ENCODE data around the gene RGL1.

The RGL1 gene

DNA sequence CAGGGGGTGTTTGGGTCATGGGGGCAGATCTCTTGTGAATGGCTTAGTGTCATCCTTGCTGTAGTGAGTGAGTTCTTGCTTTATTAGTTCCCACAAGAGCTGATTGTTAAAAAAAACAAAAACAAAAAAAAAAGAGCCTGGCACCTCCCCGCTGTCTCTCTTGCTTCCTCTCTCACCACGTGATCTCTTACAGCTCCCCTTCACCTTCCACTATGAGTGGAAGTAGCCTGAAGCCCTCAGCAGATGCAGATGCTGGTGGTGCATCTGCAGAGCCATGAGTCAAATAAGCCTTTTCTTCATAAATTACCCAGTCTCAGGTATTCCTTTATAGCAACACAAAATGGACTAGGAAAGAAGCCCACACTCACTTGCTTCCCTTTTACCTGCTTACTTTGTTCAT, 17.2 kb upstream of the RGL1 start:
- DNase-seq = no peak

DNA sequence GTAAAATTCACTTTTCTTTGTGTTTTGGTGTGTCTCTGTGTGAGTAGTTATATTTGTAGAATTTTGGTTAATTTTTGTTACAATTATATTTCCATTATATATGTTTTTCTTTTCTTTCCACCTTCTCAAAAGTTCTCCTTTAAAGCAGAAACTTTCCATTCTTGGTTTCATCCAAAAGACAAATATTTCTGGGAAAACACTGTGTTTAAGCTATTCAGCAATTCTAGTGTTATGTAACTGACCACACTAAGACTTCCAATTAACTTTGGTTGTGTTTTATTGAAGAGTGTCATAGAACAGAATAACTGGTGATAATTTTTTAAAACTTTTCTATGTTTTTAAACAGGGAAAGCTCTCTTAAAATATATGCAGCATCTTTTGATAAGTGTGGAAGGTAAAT, 13.6 kb upstream of the RGL1 start:
- DNase-seq = no peak

- no peak for DNase-seq
Observed at GRCh38 chr1:183792300-183792699, 12.6 kb upstream of the RGL1 start.

GRCh38 chr1:183794088-183794487, 10.8 kb upstream of the RGL1 start:
- no peak for DNase-seq

DNA sequence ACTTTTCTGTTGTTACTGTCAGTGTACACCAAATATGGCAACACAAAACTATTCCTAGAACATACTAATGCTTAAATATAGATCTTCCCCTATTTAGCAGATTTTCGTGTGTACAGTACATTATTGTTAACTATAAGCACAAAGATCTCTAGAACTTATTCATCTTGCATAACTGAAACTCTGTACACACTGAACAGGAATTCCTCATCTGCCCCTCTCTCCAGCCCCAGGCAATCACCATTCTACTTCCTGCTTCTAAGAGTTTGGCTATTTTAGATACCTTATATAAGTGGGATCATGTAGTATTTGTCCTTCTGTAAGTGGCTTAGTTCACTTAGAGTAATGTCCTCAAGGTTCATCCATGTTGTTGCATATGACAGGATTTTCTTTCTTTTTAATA, 4.5 kb upstream of the RGL1 start:
- no peak for DNase-seq

GRCh38 chr1:183801649-183802048, 3.3 kb upstream of the RGL1 start:
- DNase-seq = no peak

GRCh38 chr1:183804387-183804786, 533 bp upstream of the RGL1 start:
- no peak for DNase-seq

DNA sequence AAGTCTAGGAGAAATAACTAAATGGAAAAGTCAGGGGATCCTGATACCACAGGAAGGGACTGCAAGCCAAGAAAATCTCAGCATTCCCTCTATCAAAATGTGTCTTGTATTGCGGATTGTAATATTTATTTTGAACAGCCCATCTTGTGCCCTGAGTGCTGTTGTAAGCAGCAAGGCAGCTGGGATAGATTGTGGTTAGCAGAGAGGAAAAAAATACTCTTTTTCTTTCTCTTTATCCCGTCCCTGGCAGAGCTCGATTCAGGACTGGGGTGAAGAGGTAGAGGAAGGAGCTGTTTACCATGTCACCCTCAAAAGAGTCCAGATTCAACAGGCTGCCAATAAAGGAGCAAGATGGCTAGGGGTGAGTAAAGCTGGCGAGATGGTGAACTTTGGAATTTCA, 1.2 kb downstream of the RGL1 start:
- no peak for DNase-seq

DNA sequence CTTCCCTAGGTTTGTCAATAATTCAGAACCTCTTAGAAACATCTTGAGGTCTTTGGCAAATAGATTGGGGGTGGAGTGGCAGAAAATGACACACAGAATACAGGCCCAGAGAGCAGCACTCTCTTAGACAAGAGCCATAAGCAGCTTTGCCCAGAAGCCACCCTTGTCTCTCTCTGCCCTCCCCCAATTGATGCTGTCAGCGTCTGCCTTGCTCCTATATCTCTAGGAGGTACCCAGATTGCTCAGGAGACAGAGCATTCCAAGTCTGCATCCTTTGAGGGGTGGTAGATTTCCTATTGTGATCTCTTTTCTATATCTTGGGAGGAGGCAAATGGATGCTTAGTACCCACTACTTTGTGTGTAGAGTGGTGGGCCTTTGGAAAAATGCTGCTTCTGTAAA, 1.8 kb downstream of the RGL1 start:
- no peak for DNase-seq

DNA sequence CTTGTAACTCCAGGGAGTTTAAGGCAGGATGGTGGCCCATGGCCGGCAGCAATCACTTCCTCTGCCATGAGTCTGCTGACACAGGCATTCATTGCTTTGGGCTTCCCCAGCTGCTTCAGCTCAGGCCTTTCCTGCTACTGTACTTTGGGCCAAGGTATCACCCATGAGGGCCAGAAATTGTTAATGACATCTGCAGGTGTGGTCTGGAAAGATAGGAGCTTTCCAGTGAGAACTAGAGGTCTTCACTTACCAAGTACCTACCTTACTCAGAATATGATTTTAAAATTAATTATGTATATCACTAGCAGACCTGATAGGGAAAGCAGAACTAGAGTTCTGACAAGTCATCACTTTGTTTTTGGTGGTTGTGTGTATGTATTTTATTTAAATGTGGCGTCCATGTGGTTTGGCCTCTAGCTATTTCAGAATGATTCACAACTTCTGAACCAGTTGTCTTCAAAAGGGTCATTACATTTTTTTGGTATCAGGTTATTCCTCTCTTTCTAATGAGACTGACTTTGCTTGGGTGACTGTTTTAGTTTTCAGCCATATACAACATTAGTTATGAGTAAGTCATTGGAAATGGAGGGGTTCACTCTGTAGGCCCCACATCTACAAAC, 2.7 kb downstream of the RGL1 start:
- DNase-seq = no peak

GRCh38 chr1:183808296-183809027, 3.5 kb downstream of the RGL1 start:
- no peak for DNase-seq

- DNase-seq = no peak
Observed at GRCh38 chr1:183810121-183810520, 5.2 kb downstream of the RGL1 start.

GRCh38 chr1:183810756-183811544, 6.0 kb downstream of the RGL1 start:
- no peak for DNase-seq

DNA sequence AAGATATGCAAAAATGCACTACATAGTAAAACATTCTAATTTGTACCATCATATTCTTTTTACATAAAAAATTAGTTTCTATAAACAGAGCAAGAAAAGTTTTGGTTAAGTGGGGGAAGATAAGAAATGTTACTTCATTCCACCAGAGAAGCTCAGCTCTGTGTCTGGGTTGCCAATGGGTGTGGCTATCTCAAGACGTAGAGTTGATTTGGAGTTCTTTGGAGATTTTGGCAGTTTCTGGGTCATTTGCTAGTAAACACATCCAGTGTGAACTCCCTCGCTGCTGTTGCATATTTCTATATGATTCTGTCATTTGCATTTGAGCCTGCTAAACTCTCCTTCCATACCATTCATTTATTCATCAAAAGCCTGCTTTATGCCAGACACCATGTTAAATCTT, 7.2 kb downstream of the RGL1 start:
- DNase-seq = no peak

DNA sequence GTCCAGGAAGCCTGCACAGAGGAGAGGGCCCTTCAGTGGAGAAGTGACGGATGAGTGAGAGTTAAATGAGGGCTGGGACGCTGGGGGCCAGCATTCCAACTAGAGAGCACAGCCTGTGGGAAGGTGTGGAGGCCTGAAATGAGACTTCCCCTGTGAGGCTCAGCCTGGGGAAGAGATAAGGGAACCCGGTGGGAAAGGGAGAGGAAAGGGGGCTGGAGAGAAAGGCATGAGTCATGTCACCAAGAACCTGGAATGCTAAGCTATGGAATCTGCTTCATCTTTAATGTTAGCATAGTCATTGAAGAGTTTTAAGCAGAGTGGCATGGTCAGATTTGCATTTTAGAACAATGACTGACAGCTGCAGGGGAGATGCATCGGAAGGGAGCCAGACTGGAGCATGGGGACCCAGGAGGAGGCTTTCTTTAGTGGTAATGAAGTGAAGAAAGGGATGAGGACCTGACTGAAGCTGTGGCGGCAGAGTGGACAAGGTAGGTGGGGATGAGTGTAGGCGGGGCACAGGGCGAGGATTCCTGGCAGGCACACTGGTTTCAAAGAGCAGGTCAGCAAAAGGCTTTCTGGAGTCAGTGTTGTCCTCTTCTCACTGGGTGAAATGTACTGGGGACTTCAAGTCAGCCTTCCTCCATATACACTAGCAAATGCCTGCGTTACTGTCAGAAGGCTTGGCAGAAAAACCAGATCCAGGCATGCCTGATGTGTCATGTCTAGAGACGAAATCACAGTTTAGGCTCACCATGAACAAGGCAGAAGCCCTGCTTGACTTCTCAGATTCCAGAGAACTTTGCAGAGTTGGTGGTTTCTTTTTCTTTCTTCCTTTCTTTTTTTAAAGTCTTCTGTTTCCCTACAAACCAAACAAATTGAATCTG, 8.0 kb downstream of the RGL1 start:
- no peak for DNase-seq

- no peak for DNase-seq
Observed at GRCh38 chr1:183814121-183814681, 9.3 kb downstream of the RGL1 start.

DNA sequence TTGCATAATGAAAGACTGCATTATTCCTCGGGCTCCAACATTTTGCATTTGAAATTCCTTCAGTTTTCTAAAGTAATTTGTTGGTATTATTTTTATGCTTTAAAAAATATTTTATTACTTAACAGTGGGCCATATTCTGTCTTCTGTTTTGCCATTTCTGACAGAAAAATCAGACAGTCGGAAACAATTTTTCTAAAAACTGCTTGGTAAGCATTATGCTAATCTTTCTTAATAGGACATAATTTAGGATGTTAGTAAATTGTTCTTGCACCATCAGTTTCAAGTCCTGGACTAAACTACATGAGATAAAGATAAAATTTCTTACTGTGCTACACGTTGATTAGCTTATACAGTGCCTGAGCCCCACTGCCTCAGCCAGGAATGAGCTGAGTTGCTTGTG, 11.2 kb downstream of the RGL1 start:
- no peak for DNase-seq

DNA sequence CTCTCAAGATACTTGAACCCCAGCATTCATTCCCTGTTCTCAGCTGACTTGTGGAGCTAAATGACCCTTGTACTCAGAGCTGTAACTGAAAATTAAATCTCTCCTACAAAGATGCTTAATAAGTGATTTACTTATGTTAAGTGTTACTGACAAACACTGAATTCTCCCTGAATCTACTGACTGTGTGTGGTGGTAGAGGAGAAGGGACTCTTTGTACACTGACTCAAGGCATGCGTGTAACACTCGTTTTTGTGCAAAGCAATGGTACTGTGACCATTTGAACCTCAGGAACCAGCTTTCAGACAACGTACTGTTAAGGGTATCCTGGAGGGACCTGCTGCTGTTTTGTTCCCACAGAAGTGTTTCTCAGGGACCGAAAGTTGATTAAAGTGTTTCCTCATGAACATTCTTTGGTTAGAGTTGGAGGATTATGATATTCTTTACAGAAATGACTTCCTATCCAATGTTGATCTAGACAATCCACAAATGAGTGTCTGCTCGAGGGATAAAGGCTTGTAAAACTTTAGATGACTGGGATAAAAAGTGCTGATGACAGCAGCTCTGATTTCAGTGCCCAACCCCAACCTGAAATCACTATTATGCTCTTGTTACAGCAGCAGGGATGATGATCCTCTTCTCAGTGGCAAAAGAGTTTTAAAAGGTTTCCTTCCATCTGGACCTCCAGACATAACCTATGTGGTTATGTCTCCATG, 12.8 kb downstream of the RGL1 start:
- no peak for DNase-seq

DNA sequence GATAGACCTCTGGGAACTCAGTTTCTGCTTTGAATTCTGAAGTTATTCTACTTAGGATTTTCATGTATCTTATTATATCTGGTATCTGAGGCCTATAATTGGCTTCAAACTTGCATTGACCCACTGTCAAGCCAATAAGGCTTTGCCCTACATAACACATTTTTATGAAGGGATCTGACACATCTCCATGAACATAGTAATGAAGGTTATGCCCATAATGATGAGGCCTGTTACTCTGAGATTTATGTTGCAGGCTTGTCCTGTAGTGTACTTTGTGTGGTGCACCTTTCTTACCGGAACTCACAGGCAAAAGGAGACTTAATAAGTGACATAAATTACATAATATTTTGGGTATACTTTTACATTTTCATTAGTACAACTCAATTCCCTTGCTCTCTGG, 14.1 kb downstream of the RGL1 start:
- no peak for DNase-seq

- no peak for DNase-seq
Observed at GRCh38 chr1:183821309-183821888, 16.5 kb downstream of the RGL1 start.

GRCh38 chr1:183821889-183822611, 17.1 kb downstream of the RGL1 start:
- DNase-seq = no peak
